PC-3 (cell line): ENCODE results near the gene ZFTA.

ENCODE experiments used
- EZH2 ChIP-seq: fragments of 300-600 bp; sonication (generic); IDR thresholded peaks from one replicate; pipeline ENCODE4 v1.6.1; 2017; ENCODE audit warnings: antibody characterized with exemption, mild to moderate bottlenecking, low read length; ENCODE audit not compliant: unreplicated experiment
- EZH2phosphoT487 ChIP-seq: fragments of 300-600 bp; sonication (generic); IDR thresholded peaks from 2 replicates; pipeline ENCODE4 v1.6.1; 2018; ENCODE audit warnings: mild to moderate bottlenecking, antibody characterized with exemption, low read length, borderline replicate concordance
- TF ChIP-seq, protein P1 (sequence below): fragments of 300-600 bp; sonication (generic); conservative IDR thresholded peaks from 2 replicates; pipeline ENCODE4 v1.5.1; 2017; ENCODE audit warnings: antibody characterized with exemption, low read depth, mild to moderate bottlenecking, low read length

DNA sequence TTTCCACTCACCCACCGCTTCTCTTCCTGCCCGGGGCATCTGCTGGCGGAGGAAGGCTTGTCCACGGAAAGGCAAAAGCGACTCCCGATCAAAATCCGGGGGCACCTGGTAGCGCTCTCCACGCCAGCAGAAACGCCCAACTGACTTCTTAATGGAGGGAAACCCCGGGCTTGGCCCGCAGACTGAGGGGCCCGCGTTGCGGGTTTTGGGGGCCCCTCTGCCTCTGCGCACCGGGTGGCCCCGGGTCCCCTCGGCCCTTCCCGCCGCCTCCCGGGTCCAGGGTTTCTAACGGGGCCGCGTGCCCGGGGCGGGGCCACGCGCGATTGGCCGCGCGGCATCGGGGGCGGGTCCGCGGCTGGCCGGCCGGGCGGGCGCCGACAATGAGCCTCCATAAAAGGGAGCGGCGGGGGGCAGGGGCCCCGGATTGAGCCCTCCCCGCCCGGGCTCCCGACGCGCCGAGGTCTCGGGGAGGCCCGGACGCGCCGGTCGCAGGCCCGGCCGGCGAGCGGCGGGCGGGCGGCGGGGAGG lies 44.5 kb upstream of the ZFTA start, which contains the start of gene SPINDOC:
- TF ChIP-seq, protein P1, sequence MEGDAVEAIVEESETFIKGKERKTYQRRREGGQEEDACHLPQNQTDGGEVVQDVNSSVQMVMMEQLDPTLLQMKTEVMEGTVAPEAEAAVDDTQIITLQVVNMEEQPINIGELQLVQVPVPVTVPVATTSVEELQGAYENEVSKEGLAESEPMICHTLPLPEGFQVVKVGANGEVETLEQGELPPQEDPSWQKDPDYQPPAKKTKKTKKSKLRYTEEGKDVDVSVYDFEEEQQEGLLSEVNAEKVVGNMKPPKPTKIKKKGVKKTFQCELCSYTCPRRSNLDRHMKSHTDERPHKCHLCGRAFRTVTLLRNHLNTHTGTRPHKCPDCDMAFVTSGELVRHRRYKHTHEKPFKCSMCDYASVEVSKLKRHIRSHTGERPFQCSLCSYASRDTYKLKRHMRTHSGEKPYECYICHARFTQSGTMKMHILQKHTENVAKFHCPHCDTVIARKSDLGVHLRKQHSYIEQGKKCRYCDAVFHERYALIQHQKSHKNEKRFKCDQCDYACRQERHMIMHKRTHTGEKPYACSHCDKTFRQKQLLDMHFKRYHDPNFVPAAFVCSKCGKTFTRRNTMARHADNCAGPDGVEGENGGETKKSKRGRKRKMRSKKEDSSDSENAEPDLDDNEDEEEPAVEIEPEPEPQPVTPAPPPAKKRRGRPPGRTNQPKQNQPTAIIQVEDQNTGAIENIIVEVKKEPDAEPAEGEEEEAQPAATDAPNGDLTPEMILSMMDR: no peak
- TF ChIP-seq EZH2phosphoT487 (no peak), EZH2 (no peak)
